Right atrium auricular region (tissue), 2 donors: Measurements from ENCODE around the gene PAQR4. TPM values are rescaled to one million over a fixed set of nuclear protein-coding genes. Genes with fewer than 3 reads are reported as not detected.
A peak's percentile ranks its signal among the peaks of the same experiment; 100 is the strongest.

Experiments
- DNase-seq: peaks from one replicate; pipeline ENCODE4 v3.0.0-alpha.2; 2019; ENCODE audit warnings: low spot score
- H3K27ac ChIP-seq, 2 donors: fragments of 200-600 bp; sonication (generic); 1 replicate in 1 of 2; 2 replicates in 1 of 2; pipeline ENCODE4 v1.5.1; 2016 to 2019
- H3K27me3 ChIP-seq, 2 donors: fragments of 200-600 bp; sonication (generic); one replicate each; pipeline versions ENCODE4 v1.5.1 to v1.6.0; 2017 to 2019
- H3K36me3 ChIP-seq: fragments of 200-600 bp; sonication (generic); one replicate; pipeline ENCODE4 v1.5.1; 2016
- H3K4me1 ChIP-seq, 2 donors: fragments of 200-600 bp; sonication (generic); one replicate each; pipeline versions ENCODE4 v1.5.1 to v1.6.0; 2017 to 2019
- H3K4me3 ChIP-seq, 2 donors: fragments of 200-600 bp; sonication (generic); 1 replicate in 1 of 2; 2 replicates in 1 of 2; pipeline ENCODE4 v1.5.1; 2017 to 2019; ENCODE audit warnings: mild to moderate bottlenecking in 1 of 2, moderate library complexity in 1 of 2
- H3K9me3 ChIP-seq, 2 donors: fragments of 200-600 bp; sonication (generic); one replicate each; pipeline ENCODE4 v1.5.1; 2019
- total RNA-seq, 2 donors: library from RNA; depleted of rRNA; stranded (reverse); fragments of >200 nt; gene quantifications; one replicate each; pipeline ENCODE4 v1.1.0, GENCODE V29; 2016
- TF ChIP-seq, protein P1 (sequence below), 2 donors: fragments of 200-600 bp; sonication (generic); IDR thresholded peaks; one replicate each; pipeline ENCODE4 v1.5.1; 2019; ENCODE audit warnings: antibody characterized with exemption in 2 of 2

The PAQR4 gene
- total RNA-seq, 2 donors from 2014 or later, result 4.7 to 5.9 TPM

DNA sequence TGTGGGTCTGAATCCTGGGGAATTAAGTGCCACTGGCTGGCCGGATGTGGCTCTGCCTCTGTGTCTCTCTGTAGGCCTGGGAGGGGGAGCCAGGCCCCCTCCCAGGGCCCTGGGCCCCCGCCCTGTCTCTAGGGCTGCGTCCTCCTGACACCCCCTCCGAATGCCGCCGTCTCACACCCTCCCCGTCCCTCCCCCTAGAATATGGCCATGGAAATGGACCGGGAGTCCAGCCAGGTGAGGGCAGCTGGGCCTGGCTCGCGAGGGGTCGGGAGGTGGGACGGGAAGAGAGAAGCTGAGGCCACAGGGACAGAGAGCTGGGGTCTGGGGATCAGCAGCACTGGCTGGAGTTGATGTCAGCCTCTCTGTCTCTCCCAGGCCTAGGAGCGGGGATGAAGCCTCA is 27.1 kb downstream of the PAQR4 start:
- no peak overlapping the region for H3K4me3 ChIP-seq
- H3K27me3 ChIP-seq, result no peaks in the 10 kb centered on the region
- TF ChIP-seq, protein P1, sequence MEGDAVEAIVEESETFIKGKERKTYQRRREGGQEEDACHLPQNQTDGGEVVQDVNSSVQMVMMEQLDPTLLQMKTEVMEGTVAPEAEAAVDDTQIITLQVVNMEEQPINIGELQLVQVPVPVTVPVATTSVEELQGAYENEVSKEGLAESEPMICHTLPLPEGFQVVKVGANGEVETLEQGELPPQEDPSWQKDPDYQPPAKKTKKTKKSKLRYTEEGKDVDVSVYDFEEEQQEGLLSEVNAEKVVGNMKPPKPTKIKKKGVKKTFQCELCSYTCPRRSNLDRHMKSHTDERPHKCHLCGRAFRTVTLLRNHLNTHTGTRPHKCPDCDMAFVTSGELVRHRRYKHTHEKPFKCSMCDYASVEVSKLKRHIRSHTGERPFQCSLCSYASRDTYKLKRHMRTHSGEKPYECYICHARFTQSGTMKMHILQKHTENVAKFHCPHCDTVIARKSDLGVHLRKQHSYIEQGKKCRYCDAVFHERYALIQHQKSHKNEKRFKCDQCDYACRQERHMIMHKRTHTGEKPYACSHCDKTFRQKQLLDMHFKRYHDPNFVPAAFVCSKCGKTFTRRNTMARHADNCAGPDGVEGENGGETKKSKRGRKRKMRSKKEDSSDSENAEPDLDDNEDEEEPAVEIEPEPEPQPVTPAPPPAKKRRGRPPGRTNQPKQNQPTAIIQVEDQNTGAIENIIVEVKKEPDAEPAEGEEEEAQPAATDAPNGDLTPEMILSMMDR (IDR thresholded peaks at IDR 0.05), result no peak
- no peaks in the 10 kb centered on the region for H3K4me1 ChIP-seq
- DNase-seq, result no peak
- no peaks in the 10 kb centered on the region for H3K9me3 ChIP-seq
- no peaks in the 10 kb centered on the region for H3K36me3 ChIP-seq
- H3K27ac ChIP-seq, result no peak overlapping the region

DNA sequence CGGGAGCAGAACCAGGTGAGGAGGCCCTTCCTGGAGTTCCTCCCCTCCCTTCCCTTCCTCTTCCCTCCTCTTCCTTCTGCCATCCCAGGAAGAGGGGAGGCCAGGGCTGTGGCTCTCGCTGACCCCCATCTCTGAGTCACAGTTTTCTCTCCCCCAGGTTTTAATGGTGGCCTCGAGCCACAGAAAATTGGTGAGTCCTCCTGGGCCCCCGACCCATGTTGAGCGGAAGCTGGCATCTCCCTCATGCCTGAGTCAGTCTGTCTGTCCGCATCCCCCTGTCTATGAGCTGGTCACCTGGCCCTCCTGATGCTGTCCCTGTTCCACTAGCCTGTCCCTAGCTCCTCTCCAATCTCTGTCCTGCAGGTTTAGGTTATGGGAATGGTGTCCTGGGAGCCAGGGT is 30.8 kb downstream of the PAQR4 start:
- Histone ChIP-seq H3K4me3 (no peak overlapping the region), H3K4me1 (peaks cover 0 to 3% of the 10 kb centered on the region in 2 donors), H3K27me3 (no peaks in the 10 kb centered on the region), H3K9me3 (no peaks in the 10 kb centered on the region), H3K27ac (no peak overlapping the region), H3K36me3 (no peaks in the 10 kb centered on the region)
- TF ChIP-seq, protein P1 (IDR thresholded peaks at IDR 0.05), result no peak
- DNase-seq, result no peak

DNA sequence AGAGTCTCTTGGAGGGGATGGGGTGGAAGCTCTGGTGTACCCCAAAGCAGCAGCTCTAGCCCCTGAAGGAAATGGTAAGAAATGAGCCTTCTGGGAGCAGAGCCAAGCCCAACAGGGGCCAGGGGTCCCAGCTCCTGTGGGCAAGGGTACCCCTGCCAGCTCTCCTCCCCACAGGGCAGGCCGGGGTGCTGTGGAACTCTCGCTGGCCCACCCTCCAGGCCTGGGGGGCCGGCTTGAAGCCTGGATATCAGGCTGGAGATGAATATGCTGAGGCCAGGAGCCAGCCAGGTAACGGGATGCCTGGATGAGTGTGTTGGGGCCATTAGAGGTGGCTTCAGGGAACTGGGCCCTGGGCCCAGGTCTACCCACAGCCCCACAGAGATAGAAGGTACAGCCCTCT is 31.4 kb downstream of the PAQR4 start:
- DNase-seq, result no peak
- Histone ChIP-seq H3K4me1 (peaks cover 0 to 5% of the 10 kb centered on the region in 2 donors), H3K9me3 (no peaks in the 10 kb centered on the region), H3K27me3 (no peaks in the 10 kb centered on the region), H3K27ac (no peak overlapping the region), H3K36me3 (no peaks in the 10 kb centered on the region), H3K4me3 (no peak overlapping the region)
- TF ChIP-seq, protein P1 (IDR thresholded peaks at IDR 0.05), result no peak

DNA sequence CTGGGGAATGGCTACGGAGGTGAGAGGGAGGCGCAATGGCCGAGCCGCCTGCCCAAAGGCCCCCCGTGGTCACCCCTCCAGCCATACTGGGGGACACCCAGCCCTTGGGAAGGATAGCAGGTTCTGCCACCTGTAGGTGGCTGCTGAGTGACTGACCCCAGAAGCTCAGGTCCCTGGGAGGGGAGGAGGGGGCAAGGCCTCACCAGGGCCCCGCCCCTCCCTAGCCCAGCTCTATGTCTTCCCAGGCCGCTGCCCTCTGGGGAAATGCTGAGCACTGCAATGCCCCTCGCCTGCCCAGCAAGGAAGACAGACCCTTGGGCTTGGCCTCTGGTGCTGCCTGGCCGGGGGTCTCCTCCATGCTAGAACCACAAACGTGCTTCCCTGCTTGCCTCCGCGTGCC is 32.2 kb downstream of the PAQR4 start:
- Histone ChIP-seq H3K4me1 (peaks cover 0 to 5% of the 10 kb centered on the region in 2 donors), H3K27me3 (peaks cover 0 to 6% of the 10 kb centered on the region in 2 donors)
- DNase-seq, result no peak

DNA sequence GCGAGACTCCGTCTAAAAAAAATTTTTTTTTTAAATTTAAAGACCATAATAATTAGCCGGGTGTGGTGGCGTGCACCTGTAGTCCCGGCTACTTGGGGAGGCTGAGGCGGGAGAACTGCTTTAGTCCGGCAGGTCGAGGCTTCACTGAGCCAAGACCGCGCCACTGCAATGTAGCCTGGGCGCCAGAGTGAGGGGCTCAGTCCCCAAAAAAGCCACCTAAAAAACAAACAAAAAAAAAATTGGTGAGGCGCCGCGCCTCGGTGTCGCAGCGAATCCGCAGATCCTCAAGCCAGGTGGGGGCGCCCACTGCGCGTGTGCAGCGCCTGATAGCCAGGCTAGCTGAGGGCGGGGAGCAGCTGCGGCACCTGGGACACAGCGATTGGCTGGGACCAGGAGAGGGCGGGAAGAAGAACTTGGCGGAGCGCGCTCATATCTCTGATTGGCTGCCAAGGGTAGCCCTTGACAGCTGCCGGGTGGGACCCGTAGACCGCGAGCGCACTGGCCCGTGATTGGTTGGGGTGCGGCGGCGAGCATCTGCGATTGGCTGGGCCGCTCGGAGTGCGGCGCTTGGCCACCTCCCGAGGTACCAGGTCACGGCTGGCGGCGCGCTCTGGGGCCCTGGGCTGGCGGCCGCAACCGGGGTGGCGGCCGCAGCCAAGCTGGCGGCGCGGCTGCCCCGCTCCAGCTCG is 34.6 kb downstream of the PAQR4 start:
- peak; percentile 96 for DNase-seq
- no peaks in the 10 kb centered on the region for H3K9me3 ChIP-seq
- TF ChIP-seq, protein P1 (IDR thresholded peaks at IDR 0.05), result peak; percentile 16 to 76
- H3K27me3 ChIP-seq, result peaks cover 0 to 13% of the 10 kb centered on the region in 2 donors
- H3K27ac ChIP-seq, result no peak overlapping the region
- peaks cover 0 to 5% of the 10 kb centered on the region in 2 donors for H3K4me1 ChIP-seq
- peak overlapping the region in 1 of 2 donors; percentile 27 for H3K4me3 ChIP-seq
- H3K36me3 ChIP-seq, result no peaks in the 10 kb centered on the region

More for the DNA sequence above, 32.2 kb downstream of the PAQR4 start:
- no peaks in the 10 kb centered on the region for H3K9me3 ChIP-seq
- H3K27ac ChIP-seq, result no peak overlapping the region
- H3K4me3 ChIP-seq, result no peak overlapping the region
- H3K36me3 ChIP-seq, result no peaks in the 10 kb centered on the region
- TF ChIP-seq, protein P1 (IDR thresholded peaks at IDR 0.05), result no peak

DNA sequence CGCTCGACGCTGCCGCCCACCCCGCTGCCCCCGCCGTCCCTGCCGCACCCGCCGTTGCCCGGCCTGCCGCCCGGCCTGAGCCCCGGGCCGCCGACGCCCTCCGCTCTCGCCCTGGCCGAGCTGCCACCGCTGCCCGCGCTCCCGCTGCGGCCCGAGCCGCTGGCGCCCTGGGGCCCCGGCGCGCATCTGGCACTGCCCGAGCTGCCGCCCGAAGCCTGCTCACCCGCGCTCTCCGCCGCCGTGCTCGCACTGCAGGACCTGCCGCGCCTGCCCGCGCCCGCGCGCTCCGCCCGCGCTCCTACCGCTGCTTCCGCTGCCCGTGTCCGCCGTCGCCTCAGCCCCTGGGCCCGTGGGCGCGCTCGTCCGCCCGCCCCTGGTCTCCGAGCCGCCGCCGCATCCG is 35.2 kb downstream of the PAQR4 start:
- DNase-seq, result no peak
- TF ChIP-seq, protein P1 (IDR thresholded peaks at IDR 0.05), result no peak
- peaks cover 0 to 16% of the 10 kb centered on the region in 2 donors for H3K27me3 ChIP-seq
- no peaks in the 10 kb centered on the region for H3K36me3 ChIP-seq
- H3K4me3 ChIP-seq, result peak overlapping the region in 1 of 2 donors; percentile 27
- no peaks in the 10 kb centered on the region for H3K9me3 ChIP-seq
- peaks cover 0 to 5% of the 10 kb centered on the region in 2 donors for H3K4me1 ChIP-seq
- H3K27ac ChIP-seq, result no peak overlapping the region
